ENCODE data around the gene TFRC.
"Not testable (repeated sequence)": the region's sequence is repeated elsewhere in the genome, so short reads cannot be mapped to it uniquely, and the experiment has no call there.

DNA sequence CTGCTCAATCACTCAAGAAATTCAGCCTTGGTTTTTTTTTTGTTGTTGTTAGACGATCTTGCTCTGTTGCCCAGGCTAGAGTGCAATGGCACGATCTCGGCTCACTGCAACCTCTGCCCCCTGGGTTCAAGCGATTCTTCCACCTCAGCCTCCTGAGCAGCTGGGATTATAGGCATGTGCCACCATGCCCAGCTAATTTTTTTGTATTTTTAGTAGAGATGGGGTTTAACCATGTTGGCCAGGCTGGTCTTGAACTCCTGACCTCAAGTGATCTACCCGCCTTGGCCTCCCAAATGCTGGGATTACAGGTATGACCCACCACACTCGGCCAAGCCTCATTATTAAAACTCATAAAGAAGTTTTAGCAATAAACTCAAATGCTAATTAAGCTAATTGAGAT is 25.5 kb downstream of the TFRC start:
- TF ChIP-seq CTCF (conservative IDR thresholded peaks at IDR 0.05 in 1 of 2, IDR thresholded peaks at IDR 0.05 in 1 of 2; ENCODE audit: extremely low read depth in 1 of 2, insufficient read depth in 1 of 2, low read depth in 1 of 2, low read length in 2 of 2); EZH2 (IDR thresholded peaks at IDR 0.05; ENCODE audit: borderline replicate concordance, low read length): not testable (repeated sequence)
